CD14-positive monocyte (primary cell): ENCODE data around the gene TNFRSF19. TPM values are rescaled to one million over a fixed set of nuclear protein-coding genes. Genes with fewer than 3 reads are reported as not detected.
A peak's percentile ranks its signal among the peaks of the same experiment; 100 is the strongest.

Experiments used
- DNase-seq, 3 donors: peaks; one replicate each; pipeline ENCODE4 v3.0.0-alpha.2; 2011 to 2022
- H2AFZ ChIP-seq: 2 replicates; pipeline ENCODE4 v1.6.0; 2012; ENCODE audit warnings: mild to moderate bottlenecking, low read depth, low read length, inconsistent platforms; ENCODE audit not compliant: insufficient read depth, poor library complexity, severe bottlenecking
- H3K27ac ChIP-seq, 2 donors: 1 replicate in 1 of 2; 2 replicates in 1 of 2; pipeline ENCODE4 v1.5.1; 2012 to 2013; ENCODE audit warnings: low read length in 2 of 2, control low read depth in 1 of 2, inconsistent platforms in 1 of 2, low read depth in 1 of 2, mild to moderate bottlenecking in 1 of 2
- H3K27me3 ChIP-seq, 2 donors: one replicate each; pipeline versions ENCODE4 v1.6.0 to v1.6.1; 2011 to 2013; ENCODE audit warnings: low read length in 2 of 2; ENCODE audit not compliant: control insufficient read depth in 2 of 2, insufficient read depth in 2 of 2
- H3K36me3 ChIP-seq, 2 donors: replicated peaks in 1 of 2; 1 replicate in 1 of 2; 2 replicates in 1 of 2; pipeline versions ENCODE4 v1.5.1 to v1.6.1; 2012 to 2013; ENCODE audit warnings: low read length in 2 of 2, control low read depth in 1 of 2, inconsistent platforms in 1 of 2, mild to moderate bottlenecking in 1 of 2; ENCODE audit not compliant: insufficient read depth in 2 of 2, control insufficient read depth in 1 of 2
- H3K4me1 ChIP-seq, 2 donors: 1 replicate in 1 of 2; 2 replicates in 1 of 2; pipeline versions ENCODE4 v1.5.1 to v1.6.1; 2012 to 2013; ENCODE audit warnings: low read length in 2 of 2, control low read depth in 1 of 2, inconsistent platforms in 1 of 2, mild to moderate bottlenecking in 1 of 2, moderate library complexity in 1 of 2; ENCODE audit not compliant: insufficient read depth in 2 of 2, control insufficient read depth in 1 of 2
- H3K4me2 ChIP-seq: replicated peaks from 2 replicates; pipeline ENCODE3; 2012; ENCODE audit warnings: low read length, moderate library complexity, mild to moderate bottlenecking; ENCODE audit not compliant: poor library complexity, severe bottlenecking; ENCODE audit errors: extremely low read depth
- H3K4me3 ChIP-seq, 3 experiments: fragments of 200-600 bp in 1 of 3; sonication (generic) in 1 of 3; replicated peaks in 1 of 3; 1 replicate in 2 of 3; 2 replicates in 1 of 3; pipeline ENCODE4 v1.5.1; 2011 to 2013; ENCODE audit warnings: low read length in 3 of 3, mild to moderate bottlenecking in 3 of 3, control low read depth in 2 of 3, low read depth in 2 of 3, inconsistent platforms in 1 of 3, moderate library complexity in 1 of 3
- H3K79me2 ChIP-seq: 2 replicates; pipeline ENCODE4 v1.6.0; 2012; ENCODE audit warnings: mild to moderate bottlenecking, control low read depth, inconsistent platforms, low read length, moderate library complexity; ENCODE audit not compliant: insufficient read depth
- H3K9ac ChIP-seq: 2 replicates; pipeline ENCODE4 v1.6.0; 2017; ENCODE audit warnings: low read length, mild to moderate bottlenecking; ENCODE audit not compliant: insufficient read depth, poor library complexity, severe bottlenecking
- H3K9me3 ChIP-seq, 2 donors: replicated peaks in 1 of 2; 1 replicate in 1 of 2; 2 replicates in 1 of 2; pipeline versions ENCODE4 v1.5.1 to v1.6.1; 2012 to 2013; ENCODE audit warnings: low read length in 2 of 2, control low read depth in 1 of 2; ENCODE audit not compliant: control insufficient read depth in 1 of 2, insufficient read depth in 1 of 2
- H4K20me1 ChIP-seq: 2 replicates; pipeline ENCODE4 v1.6.0; 2012; ENCODE audit warnings: mild to moderate bottlenecking, low read length, control low read depth, moderate library complexity; ENCODE audit not compliant: insufficient read depth
- H3K27ac Mint-ChIP-seq, 7 donors: one replicate each; pipeline ENCODE4 v1.8.0; 2020; ENCODE audit warnings: mild to moderate bottlenecking in 7 of 7, mixed read lengths in 7 of 7, moderate library complexity in 6 of 7, inconsistent platforms in 2 of 7
- H3K27me3 Mint-ChIP-seq, 3 donors: one replicate each; pipeline ENCODE4 v1.8.0; 2021 to 2022; ENCODE audit warnings: low read depth in 3 of 3, mild to moderate bottlenecking in 3 of 3, mixed read lengths in 3 of 3, moderate library complexity in 3 of 3, inconsistent platforms in 1 of 3
- H3K36me3 Mint-ChIP-seq, 2 donors: one replicate each; pipeline ENCODE4 v1.8.0; 2020; ENCODE audit warnings: mixed read lengths in 2 of 2, inconsistent platforms in 1 of 2, mild to moderate bottlenecking in 1 of 2
- H3K4me1 Mint-ChIP-seq: one replicate; pipeline ENCODE4 v1.8.0; 2020; ENCODE audit warnings: mild to moderate bottlenecking, mixed read lengths
- H3K4me3 Mint-ChIP-seq, 2 donors: one replicate each; pipeline ENCODE4 v1.8.0; 2020; ENCODE audit warnings: mild to moderate bottlenecking in 2 of 2, mixed read lengths in 2 of 2, moderate library complexity in 1 of 2
- H3K9me3 Mint-ChIP-seq, 7 donors: one replicate each; pipeline ENCODE4 v1.8.0; 2020 to 2022; ENCODE audit warnings: mixed read lengths in 7 of 7, mild to moderate bottlenecking in 6 of 7, moderate library complexity in 6 of 7, inconsistent platforms in 2 of 7
- WGBS: methylation state at CpG from one replicate; pipeline ENCODE4 v1.1.5; 2013; ENCODE audit warnings: missing lambda C conversion rate; ENCODE audit not compliant: insufficient coverage; 5-methylcytosine and 5-hydroxymethylcytosine counted together
- intact Hi-C, 2 donors: fragments of 100-400 bp; cut with micrococcal nuclease; formaldehyde crosslinking; loops; one replicate each; pipeline versions ENCODE4 v1.15.0 to v1.15.1; 2023
- polyA plus RNA-seq, 3 donors: library from polyadenylated mRNA; depleted of rRNA in 1 of 3; unstranded in 2 of 3; stranded (reverse) in 1 of 3; fragments of 300-500 nt in 2 of 3; fragments of >200 nt in 1 of 3; fragmentation: Illumina TruSeq in 2 of 3; gene quantifications; 1 replicate in 2 of 3; 2 replicates in 1 of 3; pipeline ENCODE4 v1.2.3, GENCODE V29; 2012 to 2021
- TF ChIP-seq, protein P1 (sequence below): fragments of 200-600 bp; IDR thresholded peaks from one replicate; pipeline ENCODE4 v1.8.0; 2022; ENCODE audit warnings: antibody characterized with exemption, mild to moderate bottlenecking

Gene TNFRSF19
- polyA plus RNA-seq, 3 donors, result 0.11 TPM; not detected in 2

- Mint-ChIP-seq H3K36me3 (no peaks in the 10 kb centered on the region), H3K27ac (no peak overlapping the region), H3K4me3 (no peak overlapping the region), H3K4me1 (no peaks in the 10 kb centered on the region), H3K27me3 (peaks cover 0 to 2% (median 0%) of the 10 kb centered on the region in 3 donors), H3K9me3 (peaks cover 0 to 9% (median 2%) of the 10 kb centered on the region in 7 donors)
- Histone ChIP-seq H2AFZ (no peak overlapping the region), H3K36me3 (no peaks in the 10 kb centered on the region), H3K4me3 (no peak overlapping the region), H3K9me3 (no peaks in the 10 kb centered on the region), H3K27ac (no peak overlapping the region), H3K4me2 (no peak overlapping the region), H3K79me2 (no peaks in the 10 kb centered on the region), H4K20me1 (no peaks in the 10 kb centered on the region), H3K4me1 (no peaks in the 10 kb centered on the region), H3K9ac (no peak overlapping the region), H3K27me3 (no peaks in the 10 kb centered on the region)
- TF ChIP-seq, protein P1, sequence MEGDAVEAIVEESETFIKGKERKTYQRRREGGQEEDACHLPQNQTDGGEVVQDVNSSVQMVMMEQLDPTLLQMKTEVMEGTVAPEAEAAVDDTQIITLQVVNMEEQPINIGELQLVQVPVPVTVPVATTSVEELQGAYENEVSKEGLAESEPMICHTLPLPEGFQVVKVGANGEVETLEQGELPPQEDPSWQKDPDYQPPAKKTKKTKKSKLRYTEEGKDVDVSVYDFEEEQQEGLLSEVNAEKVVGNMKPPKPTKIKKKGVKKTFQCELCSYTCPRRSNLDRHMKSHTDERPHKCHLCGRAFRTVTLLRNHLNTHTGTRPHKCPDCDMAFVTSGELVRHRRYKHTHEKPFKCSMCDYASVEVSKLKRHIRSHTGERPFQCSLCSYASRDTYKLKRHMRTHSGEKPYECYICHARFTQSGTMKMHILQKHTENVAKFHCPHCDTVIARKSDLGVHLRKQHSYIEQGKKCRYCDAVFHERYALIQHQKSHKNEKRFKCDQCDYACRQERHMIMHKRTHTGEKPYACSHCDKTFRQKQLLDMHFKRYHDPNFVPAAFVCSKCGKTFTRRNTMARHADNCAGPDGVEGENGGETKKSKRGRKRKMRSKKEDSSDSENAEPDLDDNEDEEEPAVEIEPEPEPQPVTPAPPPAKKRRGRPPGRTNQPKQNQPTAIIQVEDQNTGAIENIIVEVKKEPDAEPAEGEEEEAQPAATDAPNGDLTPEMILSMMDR, result no peak
- DNase-seq, result peak in 1 of 3 donors; percentile 11
- 100% methylated on average over 1 of the region's 2 CpGs for WGBS
- intact Hi-C loops, result no loop called here
These were observed 51.1 kb downstream of the TNFRSF19 start for GRCh38 chr13:23621316-23621645.

DNA sequence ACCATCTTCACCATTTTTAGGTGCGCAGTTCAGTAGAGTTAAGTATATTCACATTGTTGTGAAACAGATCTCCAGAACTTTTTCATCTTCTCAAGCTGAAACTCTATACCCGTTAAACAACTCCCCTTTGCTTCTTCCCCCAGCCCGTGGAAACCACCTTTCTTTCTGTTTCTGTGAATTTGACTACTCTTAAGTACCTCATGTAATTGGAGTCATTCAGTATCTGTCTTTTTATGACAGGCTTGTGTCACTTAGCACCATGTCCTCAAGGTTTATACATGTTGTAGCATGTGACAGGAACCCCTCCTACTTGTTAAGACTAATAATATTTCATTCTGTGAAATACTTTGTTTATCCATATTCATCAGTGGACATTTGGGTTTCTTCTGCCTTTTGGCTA is 52.8 kb downstream of the TNFRSF19 start:
- H3K4me1 ChIP-seq, result no peaks in the 10 kb centered on the region
- TF ChIP-seq, protein P1, result no peak
- H3K4me3 ChIP-seq, result no peak overlapping the region
- H3K27me3 ChIP-seq, result no peaks in the 10 kb centered on the region
- no peaks in the 10 kb centered on the region for H4K20me1 ChIP-seq
- H3K4me1 Mint-ChIP-seq, result no peaks in the 10 kb centered on the region
- H3K79me2 ChIP-seq, result no peaks in the 10 kb centered on the region
- intact Hi-C loops, result no loop called here
- H3K36me3 Mint-ChIP-seq, result no peaks in the 10 kb centered on the region
- no peaks in the 10 kb centered on the region for H3K9me3 ChIP-seq
- no peak for DNase-seq
- H3K4me2 ChIP-seq, result no peak overlapping the region
- H3K27ac ChIP-seq, result no peak overlapping the region
- peaks cover 0 to 9% (median 2%) of the 10 kb centered on the region in 7 donors for H3K9me3 Mint-ChIP-seq
- H3K27me3 Mint-ChIP-seq, result peaks cover 0 to 6% (median 0%) of the 10 kb centered on the region in 3 donors
- H2AFZ ChIP-seq, result no peak overlapping the region
- H3K27ac Mint-ChIP-seq, result no peak overlapping the region
- WGBS, result no CpG with 5 or more reads among the region's 3 CpGs
- no peak overlapping the region for H3K9ac ChIP-seq
- H3K36me3 ChIP-seq, result no peaks in the 10 kb centered on the region
- no peak overlapping the region for H3K4me3 Mint-ChIP-seq
